ENCODE data around the gene GRP. TPM values are rescaled to one million over a fixed set of nuclear protein-coding genes. Genes with fewer than 3 reads are reported as not detected.
A peak's percentile ranks its signal among the peaks of the same experiment; 100 is the strongest.

The GRP gene
- total RNA-seq, 1 donor from 2014 or later: not detected

- no peak for TF ChIP-seq CTCF (IDR thresholded peaks at IDR 0.05; ENCODE audit: partially characterized antibody, unreplicated experiment)
- Mint-ChIP-seq H3K36me3 (ENCODE audit: unreplicated experiment) (no peaks in the 10 kb centered on the region), H3K4me3 (ENCODE audit: unreplicated experiment) (peak overlapping the region; percentile 72), H3K4me1 (ENCODE audit: low read depth, unreplicated experiment) (peaks cover 5% of the 10 kb centered on the region), H3K9me3 (ENCODE audit: unreplicated experiment) (peaks cover 5% of the 10 kb centered on the region), H3K27me3 (ENCODE audit: unreplicated experiment) (peaks cover 48% of the 10 kb centered on the region), H3K27ac (ENCODE audit: unreplicated experiment) (no peak overlapping the region)
- no peak for DNase-seq
Observed at GRCh38 chr18:59263661-59264060, 43.7 kb downstream of the GRP start.

GRCh38 chr18:59264121-59264571, 44.2 kb downstream of the GRP start:
- H3K4me3 Mint-ChIP-seq (ENCODE audit: unreplicated experiment): no peak overlapping the region
- no peak for TF ChIP-seq CTCF (IDR thresholded peaks at IDR 0.05; ENCODE audit: partially characterized antibody, unreplicated experiment)
- DNase-seq: no peak
- H3K9me3 Mint-ChIP-seq (ENCODE audit: unreplicated experiment): peaks cover 5% of the 10 kb centered on the region
- peaks cover 5% of the 10 kb centered on the region for H3K4me1 Mint-ChIP-seq (ENCODE audit: low read depth, unreplicated experiment)
- H3K27ac Mint-ChIP-seq (ENCODE audit: unreplicated experiment): no peak overlapping the region
- no peaks in the 10 kb centered on the region for H3K36me3 Mint-ChIP-seq (ENCODE audit: unreplicated experiment)
- H3K27me3 Mint-ChIP-seq (ENCODE audit: unreplicated experiment): peaks cover 48% of the 10 kb centered on the region

GRCh38 chr18:59264651-59265245, 44.8 kb downstream of the GRP start:
- H3K4me1 Mint-ChIP-seq (ENCODE audit: low read depth, unreplicated experiment): peaks cover 7% of the 10 kb centered on the region
- peak; percentile 34 for DNase-seq
- TF ChIP-seq CTCF (IDR thresholded peaks at IDR 0.05; ENCODE audit: partially characterized antibody, unreplicated experiment): no peak
- H3K4me3 Mint-ChIP-seq (ENCODE audit: unreplicated experiment): peak overlapping the region; percentile 46
- peaks cover 8% of the 10 kb centered on the region for H3K9me3 Mint-ChIP-seq (ENCODE audit: unreplicated experiment)
- H3K27me3 Mint-ChIP-seq (ENCODE audit: unreplicated experiment): peaks cover 47% of the 10 kb centered on the region
- H3K27ac Mint-ChIP-seq (ENCODE audit: unreplicated experiment): no peak overlapping the region
- no peaks in the 10 kb centered on the region for H3K36me3 Mint-ChIP-seq (ENCODE audit: unreplicated experiment)

GRCh38 chr18:59265246-59265973, 45.5 kb downstream of the GRP start:
- no peak overlapping the region for H3K27ac Mint-ChIP-seq (ENCODE audit: unreplicated experiment)
- TF ChIP-seq CTCF (IDR thresholded peaks at IDR 0.05; ENCODE audit: partially characterized antibody, unreplicated experiment): no peak
- peaks cover 9% of the 10 kb centered on the region for H3K4me1 Mint-ChIP-seq (ENCODE audit: low read depth, unreplicated experiment)
- H3K36me3 Mint-ChIP-seq (ENCODE audit: unreplicated experiment): no peaks in the 10 kb centered on the region
- peak; percentile 60 for DNase-seq
- peak overlapping the region; percentile 46 for H3K4me3 Mint-ChIP-seq (ENCODE audit: unreplicated experiment)
- peaks cover 49% of the 10 kb centered on the region for H3K27me3 Mint-ChIP-seq (ENCODE audit: unreplicated experiment)
- peaks cover 9% of the 10 kb centered on the region for H3K9me3 Mint-ChIP-seq (ENCODE audit: unreplicated experiment)

- no peak for DNase-seq
- Mint-ChIP-seq H3K27me3 (ENCODE audit: unreplicated experiment) (peaks cover 49% of the 10 kb centered on the region), H3K4me3 (ENCODE audit: unreplicated experiment) (peak overlapping the region; percentile 39), H3K36me3 (ENCODE audit: unreplicated experiment) (no peaks in the 10 kb centered on the region), H3K27ac (ENCODE audit: unreplicated experiment) (no peak overlapping the region), H3K4me1 (ENCODE audit: low read depth, unreplicated experiment) (peaks cover 9% of the 10 kb centered on the region), H3K9me3 (ENCODE audit: unreplicated experiment) (peaks cover 9% of the 10 kb centered on the region)
- TF ChIP-seq CTCF (IDR thresholded peaks at IDR 0.05; ENCODE audit: partially characterized antibody, unreplicated experiment): no peak
Observed at GRCh38 chr18:59265974-59266369, 46.0 kb downstream of the GRP start.
